ENCODE data around the gene FNTB. TPM values are rescaled to one million over a fixed set of nuclear protein-coding genes. Genes with fewer than 3 reads are reported as not detected.

FNTB gene
- total RNA-seq, 1 donor from 2014 or later = 13.3 TPM

DNA sequence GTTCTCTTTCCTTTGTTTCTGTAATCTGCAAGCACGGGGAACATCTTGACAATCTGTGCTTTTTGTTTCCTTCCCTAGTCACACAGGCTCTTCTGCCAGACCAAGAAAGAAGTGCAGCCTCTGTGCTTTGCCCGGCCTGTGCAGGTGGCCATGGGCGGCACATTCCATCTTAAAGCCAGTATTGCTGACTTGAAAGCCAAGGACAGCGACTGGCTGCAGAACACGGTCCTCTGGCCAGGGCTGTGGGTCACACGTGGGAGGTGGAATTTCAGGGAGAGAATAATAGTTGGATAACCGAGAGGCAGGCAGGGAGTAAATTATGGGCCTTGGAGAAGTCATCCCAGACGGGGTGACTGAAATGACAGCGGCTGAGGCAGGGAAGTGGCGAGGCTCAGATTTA, 24.8 kb downstream of the FNTB start:
- intact Hi-C loops (cut with DNase I) = no loop called here
- Histone ChIP-seq H3K4me3 (no peak overlapping the region), H3K9me3 (no peaks in the 10 kb centered on the region), H3K27me3 (no peaks in the 10 kb centered on the region), H3K27ac (no peak overlapping the region), H3K4me1 (no peaks in the 10 kb centered on the region), H3K36me3 (peaks cover 0 to 37% of the 10 kb centered on the region in 2 donors)
- TF ChIP-seq, protein P1, sequence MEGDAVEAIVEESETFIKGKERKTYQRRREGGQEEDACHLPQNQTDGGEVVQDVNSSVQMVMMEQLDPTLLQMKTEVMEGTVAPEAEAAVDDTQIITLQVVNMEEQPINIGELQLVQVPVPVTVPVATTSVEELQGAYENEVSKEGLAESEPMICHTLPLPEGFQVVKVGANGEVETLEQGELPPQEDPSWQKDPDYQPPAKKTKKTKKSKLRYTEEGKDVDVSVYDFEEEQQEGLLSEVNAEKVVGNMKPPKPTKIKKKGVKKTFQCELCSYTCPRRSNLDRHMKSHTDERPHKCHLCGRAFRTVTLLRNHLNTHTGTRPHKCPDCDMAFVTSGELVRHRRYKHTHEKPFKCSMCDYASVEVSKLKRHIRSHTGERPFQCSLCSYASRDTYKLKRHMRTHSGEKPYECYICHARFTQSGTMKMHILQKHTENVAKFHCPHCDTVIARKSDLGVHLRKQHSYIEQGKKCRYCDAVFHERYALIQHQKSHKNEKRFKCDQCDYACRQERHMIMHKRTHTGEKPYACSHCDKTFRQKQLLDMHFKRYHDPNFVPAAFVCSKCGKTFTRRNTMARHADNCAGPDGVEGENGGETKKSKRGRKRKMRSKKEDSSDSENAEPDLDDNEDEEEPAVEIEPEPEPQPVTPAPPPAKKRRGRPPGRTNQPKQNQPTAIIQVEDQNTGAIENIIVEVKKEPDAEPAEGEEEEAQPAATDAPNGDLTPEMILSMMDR (IDR thresholded peaks at IDR 0.05) = no peak
- no peak for TF ChIP-seq POLR2A (IDR thresholded peaks at IDR 0.05)
- no peak for TF ChIP-seq POLR2AphosphoS5 (IDR thresholded peaks at IDR 0.05; ENCODE audit: insufficient read depth in 1 of 2, low read depth in 1 of 2)
- no peak for DNase-seq (ENCODE audit: extremely low spot score in 2 of 2)

DNA sequence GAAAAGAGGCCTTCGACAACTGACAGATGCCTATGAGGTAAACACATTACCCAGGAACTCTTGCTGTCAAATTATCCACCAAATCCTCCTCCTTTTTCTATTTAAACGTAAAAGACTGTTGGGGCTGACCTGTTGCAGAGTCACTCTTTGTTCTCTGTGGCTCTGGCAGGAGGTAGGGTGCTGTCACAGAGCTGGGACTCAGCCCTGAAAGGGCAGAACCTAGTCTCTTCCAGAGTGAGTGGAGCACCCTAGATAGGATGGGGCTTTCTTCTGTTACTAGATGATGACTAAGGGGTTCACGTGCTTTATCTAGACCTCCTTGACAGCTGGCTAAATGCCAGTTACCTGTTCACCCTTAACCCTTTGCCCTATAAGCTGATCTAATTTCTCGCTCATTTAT, 25.7 kb downstream of the FNTB start:
- Histone ChIP-seq H3K9me3 (no peaks in the 10 kb centered on the region), H3K27me3 (no peaks in the 10 kb centered on the region), H3K27ac (no peak overlapping the region), H3K4me1 (no peaks in the 10 kb centered on the region), H3K4me3 (no peak overlapping the region), H3K36me3 (peaks cover 0 to 37% of the 10 kb centered on the region in 2 donors)
- TF ChIP-seq POLR2AphosphoS5 (IDR thresholded peaks at IDR 0.05; ENCODE audit: insufficient read depth in 1 of 2, low read depth in 1 of 2) (no peak), POLR2A (IDR thresholded peaks at IDR 0.05) (no peak)
- TF ChIP-seq, protein P1 (IDR thresholded peaks at IDR 0.05) = no peak
- no peak for DNase-seq (ENCODE audit: extremely low spot score in 2 of 2)
- intact Hi-C loops (cut with DNase I) = no loop called here

DNA sequence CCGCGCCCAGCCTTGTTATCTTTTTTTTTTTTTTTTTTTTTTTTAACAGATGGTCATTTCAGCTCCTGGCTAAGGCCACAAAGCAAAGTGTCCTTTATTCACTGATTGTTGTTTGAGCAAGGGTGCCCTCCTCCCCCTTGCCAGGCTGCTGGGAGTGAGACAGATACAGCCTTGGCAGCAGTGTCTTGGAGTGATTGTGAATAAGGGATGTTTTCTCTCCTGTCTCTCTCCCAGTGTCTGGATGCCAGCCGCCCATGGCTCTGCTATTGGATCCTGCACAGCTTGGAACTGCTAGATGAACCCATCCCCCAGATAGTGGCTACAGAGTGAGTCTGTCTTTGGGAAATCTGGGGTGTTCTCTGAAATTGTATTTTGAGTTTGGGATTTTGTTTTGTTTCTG, 28.7 kb downstream of the FNTB start:
- intact Hi-C loops (cut with DNase I) = no loop called here
- Histone ChIP-seq H3K27me3 (no peaks in the 10 kb centered on the region), H3K4me1 (no peaks in the 10 kb centered on the region), H3K27ac (no peak overlapping the region), H3K36me3 (peaks cover 0 to 26% of the 10 kb centered on the region in 2 donors), H3K4me3 (no peak overlapping the region), H3K9me3 (no peaks in the 10 kb centered on the region)
- TF ChIP-seq, protein P1 (IDR thresholded peaks at IDR 0.05) = no peak
- no peak for TF ChIP-seq POLR2A (IDR thresholded peaks at IDR 0.05)
- no peak for TF ChIP-seq POLR2AphosphoS5 (IDR thresholded peaks at IDR 0.05; ENCODE audit: insufficient read depth in 1 of 2, low read depth in 1 of 2)
- no peak for DNase-seq (ENCODE audit: extremely low spot score in 2 of 2)

DNA sequence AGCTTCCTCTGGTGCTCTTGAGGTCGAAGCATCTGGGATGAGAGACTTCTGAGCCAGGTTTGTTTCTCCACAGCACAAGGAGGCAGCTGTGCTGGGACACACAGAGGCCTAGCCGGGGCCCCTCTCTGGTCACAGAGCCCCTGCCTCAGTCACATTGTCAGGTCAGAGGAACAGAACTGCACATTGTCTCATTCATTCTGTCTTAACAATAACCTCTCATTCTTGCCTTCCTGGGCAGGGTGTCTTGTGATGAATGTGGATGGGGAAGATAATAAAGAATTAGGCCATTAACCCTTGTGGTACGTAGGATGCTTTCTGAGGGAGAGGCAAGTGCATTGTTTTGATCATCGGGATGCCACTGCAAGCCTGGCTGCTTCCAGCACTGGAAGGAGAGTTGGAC, 29.8 kb downstream of the FNTB start:
- peaks cover 0 to 26% of the 10 kb centered on the region in 2 donors for H3K36me3 ChIP-seq
- no peak overlapping the region for H3K27ac ChIP-seq
- H3K4me1 ChIP-seq = no peaks in the 10 kb centered on the region
- no peak for DNase-seq (ENCODE audit: extremely low spot score in 2 of 2)
- no peak for TF ChIP-seq POLR2A (IDR thresholded peaks at IDR 0.05)
- TF ChIP-seq, protein P1 (IDR thresholded peaks at IDR 0.05) = no peak
- TF ChIP-seq POLR2AphosphoS5 (IDR thresholded peaks at IDR 0.05; ENCODE audit: insufficient read depth in 1 of 2, low read depth in 1 of 2) = no peak
- H3K4me3 ChIP-seq = no peak overlapping the region
- intact Hi-C loops (cut with DNase I) = no loop called here
- H3K27me3 ChIP-seq = no peaks in the 10 kb centered on the region
- H3K9me3 ChIP-seq = no peaks in the 10 kb centered on the region

DNA sequence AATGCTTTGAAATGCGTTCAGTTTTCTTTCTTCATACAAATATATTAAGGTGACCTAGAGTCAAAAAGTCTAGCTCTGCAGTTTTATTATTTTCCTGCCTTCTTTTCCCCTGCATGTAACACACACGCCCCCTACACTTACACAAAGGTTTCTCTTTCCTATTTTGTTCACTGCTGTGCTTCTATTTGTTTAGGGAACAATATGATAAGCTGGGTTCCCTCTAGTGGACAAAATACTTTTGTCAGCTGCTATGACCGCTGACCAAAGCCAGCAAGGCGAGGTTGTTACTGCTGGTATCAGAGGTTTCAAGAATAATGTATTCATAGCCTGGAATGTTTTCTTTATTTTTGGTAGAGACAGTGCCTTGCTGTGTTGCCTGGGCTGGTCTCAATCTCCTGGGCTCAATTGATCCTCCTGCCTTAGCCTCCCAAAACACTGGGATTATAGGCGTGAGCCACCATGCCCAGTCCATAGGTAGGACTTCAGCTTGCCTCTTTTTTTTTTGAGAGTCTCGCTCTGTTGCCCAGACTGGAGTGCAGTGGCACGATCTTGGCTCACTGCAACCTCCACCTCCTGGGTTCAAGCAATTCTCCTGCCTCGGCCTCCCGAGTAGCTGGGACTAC, 33.4 kb downstream of the FNTB start:
- Histone ChIP-seq H3K27me3 (no peaks in the 10 kb centered on the region), H3K27ac (peak overlapping the region; percentile 13), H3K4me1 (no peaks in the 10 kb centered on the region), H3K9me3 (no peaks in the 10 kb centered on the region), H3K36me3 (peaks cover 0 to 3% of the 10 kb centered on the region in 2 donors), H3K4me3 (no peak overlapping the region)
- intact Hi-C loops (cut with DNase I) = no loop called here
- no peak for TF ChIP-seq POLR2A (IDR thresholded peaks at IDR 0.05)
- TF ChIP-seq, protein P1 (IDR thresholded peaks at IDR 0.05) = peak in 2 of 3 experiments; percentile 46 to 66
- TF ChIP-seq POLR2AphosphoS5 (IDR thresholded peaks at IDR 0.05; ENCODE audit: insufficient read depth in 1 of 2, low read depth in 1 of 2) = peak in 1 of 2 donors; percentile 35
- no peak for DNase-seq (ENCODE audit: extremely low spot score in 2 of 2)
